Retinal pigment epithelial cell (primary cell): ENCODE measurements around the gene RASAL2.

Experiments
- DNase-seq: peaks from one replicate; pipeline ENCODE4 v3.0.0-alpha.2; 2010; ENCODE audit warnings: low read depth
- H3K4me3 ChIP-seq: 2 replicates; pipeline ENCODE4 v1.5.1; 2011; ENCODE audit warnings: mild to moderate bottlenecking, low read length, control low read depth, moderate library complexity
- TF ChIP-seq, protein P1 (sequence below): conservative IDR thresholded peaks from 2 replicates; pipeline ENCODE4 v1.5.1; 2011; ENCODE audit warnings: low read depth, low read length, control low read depth, inconsistent platforms

The RASAL2 gene

DNA sequence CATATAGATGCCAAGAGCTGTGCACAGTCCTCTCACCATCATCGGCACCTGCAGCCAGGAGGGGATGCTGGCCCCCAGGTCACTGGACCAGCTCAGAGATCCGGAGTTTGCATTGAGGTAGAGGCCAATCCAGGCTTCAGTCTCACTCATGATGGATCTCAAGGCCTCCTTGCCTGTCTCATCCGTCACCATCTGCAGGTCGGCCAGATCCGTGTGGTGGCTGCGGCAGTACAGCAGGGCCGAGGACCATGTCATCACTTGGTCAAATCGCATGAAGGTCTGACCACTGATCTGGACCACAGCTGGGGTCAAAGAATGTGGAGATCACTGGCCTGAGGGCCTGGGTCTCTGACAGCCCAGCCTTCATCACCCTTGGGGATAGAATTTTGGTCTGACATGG, 396.2 kb downstream of the RASAL2 start:
- no peak for DNase-seq
- TF ChIP-seq, protein P1, sequence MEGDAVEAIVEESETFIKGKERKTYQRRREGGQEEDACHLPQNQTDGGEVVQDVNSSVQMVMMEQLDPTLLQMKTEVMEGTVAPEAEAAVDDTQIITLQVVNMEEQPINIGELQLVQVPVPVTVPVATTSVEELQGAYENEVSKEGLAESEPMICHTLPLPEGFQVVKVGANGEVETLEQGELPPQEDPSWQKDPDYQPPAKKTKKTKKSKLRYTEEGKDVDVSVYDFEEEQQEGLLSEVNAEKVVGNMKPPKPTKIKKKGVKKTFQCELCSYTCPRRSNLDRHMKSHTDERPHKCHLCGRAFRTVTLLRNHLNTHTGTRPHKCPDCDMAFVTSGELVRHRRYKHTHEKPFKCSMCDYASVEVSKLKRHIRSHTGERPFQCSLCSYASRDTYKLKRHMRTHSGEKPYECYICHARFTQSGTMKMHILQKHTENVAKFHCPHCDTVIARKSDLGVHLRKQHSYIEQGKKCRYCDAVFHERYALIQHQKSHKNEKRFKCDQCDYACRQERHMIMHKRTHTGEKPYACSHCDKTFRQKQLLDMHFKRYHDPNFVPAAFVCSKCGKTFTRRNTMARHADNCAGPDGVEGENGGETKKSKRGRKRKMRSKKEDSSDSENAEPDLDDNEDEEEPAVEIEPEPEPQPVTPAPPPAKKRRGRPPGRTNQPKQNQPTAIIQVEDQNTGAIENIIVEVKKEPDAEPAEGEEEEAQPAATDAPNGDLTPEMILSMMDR, result no peak
- H3K4me3 ChIP-seq, result no peak overlapping the region

GRCh38 chr1:178490967-178491366, 397.1 kb downstream of the RASAL2 start:
- TF ChIP-seq, protein P1, result no peak
- no peak for DNase-seq
- H3K4me3 ChIP-seq, result no peak overlapping the region

- TF ChIP-seq, protein P1, result no peak
- no peak overlapping the region for H3K4me3 ChIP-seq
- no peak for DNase-seq
These were observed 397.8 kb downstream of the RASAL2 start for GRCh38 chr1:178491721-178492120.

GRCh38 chr1:178492341-178492740, 398.4 kb downstream of the RASAL2 start:
- DNase-seq, result no peak
- no peak overlapping the region for H3K4me3 ChIP-seq
- TF ChIP-seq, protein P1, result no peak

DNA sequence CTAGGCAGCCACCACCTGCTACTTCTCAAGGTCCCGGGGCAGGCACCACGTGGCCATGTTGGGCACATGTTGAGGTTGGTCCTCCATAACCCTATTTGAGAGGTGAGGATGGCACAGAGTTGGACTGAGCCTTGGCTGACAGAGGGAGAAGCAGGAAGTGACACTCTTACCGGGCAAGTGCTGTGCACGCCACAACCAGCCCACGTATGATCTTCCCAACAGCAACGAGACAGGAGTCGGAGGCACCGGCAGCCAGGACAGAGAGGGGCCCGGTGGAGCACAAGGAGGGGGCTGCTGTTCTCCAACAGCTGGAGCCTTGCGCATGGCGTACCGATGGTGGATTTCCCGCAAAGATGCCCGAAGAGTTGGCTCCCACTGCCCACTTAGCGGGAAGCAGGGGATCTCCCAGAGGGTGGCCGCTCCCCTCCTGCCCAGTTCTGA, 399.4 kb downstream of the RASAL2 start:
- TF ChIP-seq, protein P1, result no peak
- no peak overlapping the region for H3K4me3 ChIP-seq
- DNase-seq, result no peak

DNA sequence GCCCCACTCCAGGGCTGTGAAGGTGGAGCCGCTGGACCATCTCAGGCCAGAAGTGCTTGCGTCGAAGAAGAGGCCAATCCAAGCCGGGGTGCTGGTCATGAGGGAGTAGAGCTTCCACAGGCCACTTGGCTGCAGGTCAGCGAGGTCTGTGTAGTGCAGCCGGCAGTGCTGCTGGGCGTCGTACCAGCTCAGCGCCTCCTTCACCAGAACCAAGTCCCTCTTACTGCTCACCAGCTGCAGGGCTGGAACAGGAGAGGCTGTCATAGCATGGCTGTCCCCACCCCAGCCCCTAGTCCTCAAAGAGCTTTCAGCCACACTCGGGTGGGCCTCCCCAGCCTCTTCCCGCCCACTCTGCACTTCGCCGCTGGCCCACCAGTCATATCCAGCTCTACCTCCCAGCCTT, 400.7 kb downstream of the RASAL2 start:
- H3K4me3 ChIP-seq, result no peak overlapping the region
- TF ChIP-seq, protein P1, result no peak
- DNase-seq, result no peak

DNA sequence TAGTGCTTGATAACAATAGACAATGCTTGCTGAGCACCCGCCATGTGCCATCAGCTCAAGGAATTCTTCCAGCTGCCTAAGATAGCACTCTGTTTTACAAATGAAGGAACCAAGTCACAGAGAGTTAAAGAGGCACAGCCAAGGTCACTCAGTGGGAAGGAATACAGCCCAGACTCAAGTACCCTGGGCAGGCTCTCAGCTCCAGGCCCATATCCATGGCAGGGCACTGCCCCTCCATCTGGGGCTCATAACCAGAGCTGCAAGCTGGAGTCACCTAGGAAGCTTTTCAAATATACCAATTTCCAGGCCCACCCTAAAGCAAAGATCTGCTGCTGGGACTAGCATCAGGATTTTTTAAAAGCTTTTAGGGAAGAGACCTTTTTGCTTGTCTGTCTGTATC, 401.3 kb downstream of the RASAL2 start:
- H3K4me3 ChIP-seq, result no peak overlapping the region
- no peak for DNase-seq
- TF ChIP-seq, protein P1, result no peak
